H1 (cell line): Measurements from ENCODE around the gene PLSCR1. TPM values are rescaled to one million over a fixed set of nuclear protein-coding genes. Genes with fewer than 3 reads are reported as not detected.

Experiments used
- BCL11A ChIP-seq, 2 experiments: IDR thresholded peaks; one replicate each; pipeline ENCODE4 v1.6.1; 2011; ENCODE audit warnings: low read depth in 2 of 2, low read length in 2 of 2, mild to moderate bottlenecking in 2 of 2
- CHD7 ChIP-seq: fragments of 300-600 bp; sonication (generic); IDR thresholded peaks from 2 replicates; pipeline ENCODE4 v1.7.1; 2012; ENCODE audit warnings: low read length, moderate library complexity, mild to moderate bottlenecking, inconsistent platforms; ENCODE audit not compliant: insufficient replicate concordance
- HDAC6 ChIP-seq: IDR thresholded peaks from one replicate; pipeline ENCODE4 v1.7.1; 2012; ENCODE audit warnings: low read depth, mild to moderate bottlenecking, inconsistent platforms, low read length, moderate library complexity
- POU5F1 ChIP-seq: IDR thresholded peaks from 2 replicates; pipeline ENCODE4 v1.6.1; 2011; ENCODE audit warnings: low read depth, mild to moderate bottlenecking, low read length, moderate library complexity
- RBBP5 ChIP-seq: IDR thresholded peaks from 2 replicates; pipeline ENCODE4 v1.7.1; 2012; ENCODE audit warnings: low read depth, mild to moderate bottlenecking, inconsistent platforms, low read length, moderate library complexity, borderline replicate concordance
- SIN3A ChIP-seq, 2 experiments: IDR thresholded peaks in 1 of 2; conservative IDR thresholded peaks in 1 of 2; 2 replicates each; pipeline ENCODE4 v1.6.1; 2011 to 2012; ENCODE audit warnings: low read length in 2 of 2, improper control_type of control experiment in 1 of 2, low read depth in 1 of 2, mild to moderate bottlenecking in 1 of 2
- SUZ12 ChIP-seq: fragments of 200-600 bp; sonication (generic); IDR thresholded peaks from 2 replicates; pipeline ENCODE4 v1.6.1; 2012; ENCODE audit warnings: mild to moderate bottlenecking, inconsistent platforms, low read length, moderate library complexity, mixed read lengths
- polyA plus RNA-seq, 7 experiments: library from polyadenylated mRNA; depleted of rRNA in 3 of 7; stranded (reverse) in 5 of 7; unstranded in 2 of 7; fragments of >200 nt in 5 of 7; fragments of 200-250 nt in 2 of 7; gene quantifications; 1 replicate in 5 of 7; 2 replicates in 1 of 7; 4 replicates in 1 of 7; pipeline versions ENCODE4 v1.2.1 to v1.2.3, GENCODE V29; 2011 to 2013; ENCODE audit warnings: missing spikeins in 2 of 7, mixed read lengths in 2 of 7
- total RNA-seq: library from RNA; stranded (reverse); fragmentation: NEBNext Ultra II Directional; extraction: Animal tissue kit (Norgen Biotek cat#: 25700); gene quantifications from 2 replicates; pipeline ENCODE4 v1.2.1, GENCODE V29; 2021

Gene PLSCR1
- total and polyA plus RNA-seq, 2 of the 8 experiments (the other 6 are each of a cell fraction or from before 2014, with no cell fraction given): 32.2 to 48.5 TPM

GRCh38 chr3:146499701-146500100 is 44.7 kb downstream of the PLSCR1 start (continued):
- TF ChIP-seq CHD7: no peak
- TF ChIP-seq SIN3A (conservative IDR thresholded peaks at IDR 0.05 in 1 of 2, IDR thresholded peaks at IDR 0.05 in 1 of 2; ENCODE audit: low read depth in 1 of 2, low read length in 2 of 2): no peak
- no peak for TF ChIP-seq HDAC6
- TF ChIP-seq RBBP5: no peak
- TF ChIP-seq POU5F1: no peak
- TF ChIP-seq BCL11A (IDR thresholded peaks at IDR 0.05; ENCODE audit: low read depth in 2 of 2, low read length in 2 of 2): no peak
- TF ChIP-seq SUZ12: no peak
- TF ChIP-seq, all 59 proteins: peak for 0
